IMR-90 (cell line): ENCODE results near the gene ACE2. TPM values are rescaled to one million over a fixed set of nuclear protein-coding genes. Genes with fewer than 3 reads are reported as not detected.

Experiments
- ATAC-seq: fragments of 200-7000 bp; cut with Tn5 transposase; 2 replicates; pipeline ENCODE4 v1.9.1; 2020; ENCODE audit warnings: low read depth, mild to moderate bottlenecking, moderate library complexity
- BruUV-seq: library from RNA; stranded (reverse); fragments of 400-500 nt; replicated peaks from 2 replicates; lab custom pipeline; 2021; lab: Mats Ljungman, UMichigan
- CTCF ChIA-PET: fragments of 300-600 bp; formaldehyde crosslinking; extraction: SDS; loops from one replicate; lab custom pipeline; 2021; ENCODE audit warnings: antibody characterized with exemption; lab: Yijun Ruan, JAX
- POLR2A ChIA-PET: fragments of 300-600 bp; sonication (Branson Sonifier 250); formaldehyde crosslinking; loops from one replicate; lab custom pipeline; 2022; ENCODE audit warnings: antibody characterized with exemption; ENCODE audit not compliant: unreplicated experiment; lab: Charles Lee
- DNase-seq: peaks from one replicate; pipeline ENCODE4 v3.0.0; 2013
- H2AFZ ChIP-seq: replicated peaks from 2 replicates; pipeline ENCODE3; 2013; ENCODE audit warnings: low read length, mild to moderate bottlenecking; ENCODE audit not compliant: poor library complexity
- H2AK5ac ChIP-seq: 2 replicates; pipeline ENCODE4 v1.6.1; 2013; ENCODE audit warnings: low read depth, low read length, inconsistent platforms
- H2AK9ac ChIP-seq: replicated peaks from 2 replicates; pipeline ENCODE3; 2013; ENCODE audit warnings: mild to moderate bottlenecking, low read depth, low read length, moderate library complexity; ENCODE audit not compliant: poor library complexity
- H2BK120ac ChIP-seq: 2 replicates; pipeline ENCODE4 v1.6.1; 2013; ENCODE audit warnings: low read depth, low read length, inconsistent platforms
- H2BK15ac ChIP-seq: 3 replicates; pipeline ENCODE4 v1.6.1; 2013; ENCODE audit warnings: low read depth, low read length, inconsistent platforms
- H2BK20ac ChIP-seq: 2 replicates; pipeline ENCODE4 v1.6.1; 2013; ENCODE audit warnings: low read depth, mild to moderate bottlenecking, inconsistent platforms, low read length, moderate library complexity
- H2BK5ac ChIP-seq: 2 replicates; pipeline ENCODE4 v1.6.1; 2013; ENCODE audit warnings: mild to moderate bottlenecking, low read depth, low read length, inconsistent platforms; ENCODE audit not compliant: poor library complexity, severe bottlenecking
- H3K14ac ChIP-seq: replicated peaks from 2 replicates; pipeline ENCODE4 v1.6.1; 2013; ENCODE audit warnings: low read depth, low read length, inconsistent platforms
- H3K18ac ChIP-seq: 2 replicates; pipeline ENCODE4 v1.6.1; 2013; ENCODE audit warnings: low read depth, low read length, control low read depth
- H3K23ac ChIP-seq: 2 replicates; pipeline ENCODE4 v1.6.1; 2013; ENCODE audit warnings: low read depth, low read length, inconsistent platforms
- H3K27ac ChIP-seq: 2 replicates; pipeline ENCODE4 v1.5.1; 2013; ENCODE audit warnings: mild to moderate bottlenecking, control low read depth, low read length; ENCODE audit not compliant: insufficient read depth
- H3K27me3 ChIP-seq: 2 replicates; pipeline ENCODE4 v1.6.1; 2013; ENCODE audit warnings: low read length; ENCODE audit not compliant: control insufficient read depth, insufficient read depth
- H3K36me3 ChIP-seq: 2 replicates; pipeline ENCODE4 v1.6.1; 2013; ENCODE audit warnings: low read length, mixed read lengths; ENCODE audit not compliant: control insufficient read depth, insufficient read depth
- H3K4ac ChIP-seq: 2 replicates; pipeline ENCODE4 v1.6.1; 2013; ENCODE audit warnings: low read depth, low read length, inconsistent platforms
- H3K4me1 ChIP-seq: 2 replicates; pipeline ENCODE4 v1.6.1; 2013; ENCODE audit warnings: low read length, mixed read lengths; ENCODE audit not compliant: control insufficient read depth, insufficient read depth
- H3K4me2 ChIP-seq: 2 replicates; pipeline ENCODE4 v1.6.1; 2013; ENCODE audit warnings: low read depth, mild to moderate bottlenecking, control low read depth, low read length, moderate library complexity
- H3K4me3 ChIP-seq: 2 replicates; pipeline ENCODE4 v1.5.1; 2013; ENCODE audit warnings: low read depth, mild to moderate bottlenecking, control low read depth, low read length, moderate library complexity; ENCODE audit not compliant: insufficient read depth
- H3K56ac ChIP-seq: 2 replicates; pipeline ENCODE4 v1.6.1; 2013; ENCODE audit warnings: low read length, inconsistent platforms; ENCODE audit not compliant: insufficient read depth; ENCODE audit errors: extremely low read depth
- H3K79me1 ChIP-seq, 2 experiments: 2 replicates each; pipeline ENCODE4 v1.6.1; 2013; ENCODE audit warnings: low read length in 2 of 2, inconsistent platforms in 1 of 2, low read depth in 1 of 2
- H3K9ac ChIP-seq: 2 replicates; pipeline ENCODE4 v1.6.1; 2013; ENCODE audit warnings: low read depth, low read length, control low read depth
- H3K9me1 ChIP-seq: 2 replicates; pipeline ENCODE4 v1.6.1; 2013; ENCODE audit warnings: low read length, inconsistent platforms; ENCODE audit not compliant: insufficient read depth
- H3K9me3 ChIP-seq: 2 replicates; pipeline ENCODE4 v1.6.1; 2013; ENCODE audit warnings: low read length; ENCODE audit not compliant: control insufficient read depth, insufficient read depth
- H4K20me1 ChIP-seq: 2 replicates; pipeline ENCODE4 v1.6.1; 2013; ENCODE audit warnings: low read length, inconsistent platforms; ENCODE audit not compliant: insufficient read depth
- H4K5ac ChIP-seq: 2 replicates; pipeline ENCODE4 v1.6.1; 2013; ENCODE audit warnings: mild to moderate bottlenecking, low read depth, low read length, control low read depth
- H4K8ac ChIP-seq, 2 experiments: 2 replicates each; pipeline ENCODE4 v1.6.1; 2013; ENCODE audit warnings: low read depth in 2 of 2, low read length in 2 of 2, control low read depth in 1 of 2, inconsistent platforms in 1 of 2
- H4K91ac ChIP-seq: 2 replicates; pipeline ENCODE4 v1.6.1; 2013; ENCODE audit warnings: low read depth, low read length, inconsistent platforms; ENCODE audit not compliant: insufficient read depth
- BHLHE40 ChIP-seq: fragments of 150-350 bp; IDR thresholded peaks from 2 replicates; pipeline ENCODE4 v1.6.1; 2016; ENCODE audit warnings: mild to moderate bottlenecking, low read depth, low read length
- CEBPB ChIP-seq: IDR thresholded peaks from 2 replicates; pipeline ENCODE4 v1.6.1; 2012; ENCODE audit warnings: low read depth, low read length, improper control_type of control experiment
- CHD1 ChIP-seq: IDR thresholded peaks from 2 replicates; pipeline ENCODE4 v1.6.1; 2012; ENCODE audit warnings: low read depth, low read length, improper control_type of control experiment
- CTCF ChIP-seq: conservative IDR thresholded peaks from 2 replicates; pipeline ENCODE4 v1.5.1; 2012; ENCODE audit warnings: mild to moderate bottlenecking, low read depth, low read length, improper control_type of control experiment
- ELK1 ChIP-seq: fragments of 150-350 bp; IDR thresholded peaks from 2 replicates; pipeline ENCODE4 v1.6.1; 2016; ENCODE audit warnings: low read depth, mild to moderate bottlenecking, low read length, moderate library complexity, borderline replicate concordance
- FOS ChIP-seq: fragments of 150-350 bp; IDR thresholded peaks from 2 replicates; pipeline ENCODE4 v1.6.1; 2016; ENCODE audit warnings: low read depth, low read length
- MAFK ChIP-seq: IDR thresholded peaks from 2 replicates; pipeline ENCODE4 v1.6.1; 2012; ENCODE audit warnings: low read depth, low read length, improper control_type of control experiment
- MAZ ChIP-seq: IDR thresholded peaks from 2 replicates; pipeline ENCODE4 v1.6.1; 2012; ENCODE audit warnings: low read depth, mild to moderate bottlenecking, low read length, improper control_type of control experiment, moderate library complexity, borderline replicate concordance
- MXI1 ChIP-seq: IDR thresholded peaks from 2 replicates; pipeline ENCODE4 v1.6.1; 2012; ENCODE audit warnings: low read depth, mild to moderate bottlenecking, low read length, moderate library complexity, borderline replicate concordance
- NFE2L2 ChIP-seq: fragments of 150-350 bp; IDR thresholded peaks from 2 replicates; pipeline ENCODE4 v1.6.1; 2016; ENCODE audit warnings: low read depth, mild to moderate bottlenecking, low read length
- POLR2A ChIP-seq: IDR thresholded peaks from 2 replicates; pipeline ENCODE4 v1.6.1; 2012; ENCODE audit warnings: mild to moderate bottlenecking, low read depth, low read length
- RAD21 ChIP-seq: IDR thresholded peaks from 2 replicates; pipeline ENCODE4 v1.6.1; 2012; ENCODE audit warnings: low read length, improper control_type of control experiment
- RCOR1 ChIP-seq: IDR thresholded peaks from 2 replicates; pipeline ENCODE4 v1.6.1; 2012; ENCODE audit warnings: mild to moderate bottlenecking, low read length, improper control_type of control experiment; ENCODE audit not compliant: insufficient replicate concordance
- RFX5 ChIP-seq: IDR thresholded peaks from 2 replicates; pipeline ENCODE4 v1.8.0; 2012; ENCODE audit warnings: low read depth, mild to moderate bottlenecking, low read length, moderate library complexity
- SMC3 ChIP-seq: fragments of 150-350 bp; IDR thresholded peaks from 2 replicates; pipeline ENCODE4 v1.6.1; 2016; ENCODE audit warnings: low read depth, mild to moderate bottlenecking, antibody characterized with exemption, low read length, moderate library complexity
- USF2 ChIP-seq: fragments of 150-350 bp; IDR thresholded peaks from 2 replicates; pipeline ENCODE4 v1.6.1; 2017; ENCODE audit warnings: mild to moderate bottlenecking, antibody characterized with exemption, low read length, low read depth
- WGBS, 2 experiments: methylation state at CpG; one replicate each; pipeline versions ENCODE4 v1.1.5 to v1.1.7; 2013; ENCODE audit warnings: missing lambda C conversion rate in 2 of 2; ENCODE audit not compliant: insufficient read length in 1 of 2; ENCODE audit errors: extremely low coverage in 2 of 2; 5-methylcytosine and 5-hydroxymethylcytosine counted together
- dilution Hi-C: fragments of 300-500 bp; cut with HindIII; formaldehyde crosslinking; loops from one replicate; pipeline ENCODE4 v1.14.3; 2018; ENCODE audit warnings: low sequenced_read_pairs; ENCODE audit not compliant: unreplicated experiment
- in situ Hi-C: fragments of 300-500 bp; cut with MboI; formaldehyde crosslinking; loops from 3 replicates; pipeline ENCODE4 v1.14.3; 2019; ENCODE audit warnings: low sequenced_read_pairs, inconsistent platforms, mixed read lengths
- intact Hi-C: fragments of 100-400 bp; cut with micrococcal nuclease; formaldehyde crosslinking; loops from 2 replicates; pipeline ENCODE4 v1.10.0; 2022
- polyA plus RNA-seq, 3 experiments: library from polyadenylated mRNA; depleted of rRNA; stranded (reverse); fragments of >200 nt; gene quantifications; 2 replicates each; pipeline ENCODE4 v1.2.3, GENCODE V29; 2012; ENCODE audit warnings: low replicate concordance in 1 of 3
- total RNA-seq: library from RNA; depleted of rRNA; stranded (reverse); fragments of >200 nt; gene quantifications from 2 replicates; pipeline ENCODE4 v1.2.3, GENCODE V29; 2012

The ACE2 gene
- total and polyA plus RNA-seq, 2 of the 4 experiments (the other 2 are of a cell fraction), result not detected

- CTCF ChIA-PET, result no interaction called here
- H4K8ac ChIP-seq, result no peak overlapping the region
- H4K5ac ChIP-seq, result no peak overlapping the region
Observed at GRCh38 chrX:15570145-15570544, 30.6 kb downstream of the ACE2 start.

More at GRCh38 chrX:15570145-15570544, 30.6 kb downstream of the ACE2 start:
- Histone ChIP-seq H3K18ac (no peak overlapping the region), H2AFZ (no peak overlapping the region), H2BK20ac (no peak overlapping the region), H3K27ac (no peak overlapping the region), H2AK9ac (no peak overlapping the region), H3K4me1 (no peaks in the 10 kb centered on the region), H3K79me1 (no peaks in the 10 kb centered on the region), H3K56ac (no peak overlapping the region), H3K9me3 (no peaks in the 10 kb centered on the region), H3K27me3 (peaks cover 19% of the 10 kb centered on the region), H4K20me1 (no peaks in the 10 kb centered on the region), H3K4me3 (no peak overlapping the region), H3K9ac (no peak overlapping the region), H3K23ac (no peak overlapping the region), H2BK120ac (no peak overlapping the region), H4K91ac (no peak overlapping the region), H3K4me2 (no peak overlapping the region), H2AK5ac (no peak overlapping the region), H3K36me3 (no peaks in the 10 kb centered on the region), H3K9me1 (no peaks in the 10 kb centered on the region), H3K4ac (no peak overlapping the region), H2BK15ac (no peak overlapping the region), H2BK5ac (no peak overlapping the region), H3K14ac (no peak overlapping the region)
- ATAC-seq (no peak), DNase-seq (no peak)
- no CpG with 5 or more reads among the region's 1 CpG for WGBS, 2 experiments
- no TSS peak for BruUV-seq
- TF ChIP-seq MAZ, result no peak
- TF ChIP-seq RAD21, result no peak
- TF ChIP-seq ELK1, result no peak
- TF ChIP-seq MXI1, result no peak
- TF ChIP-seq MAFK, result no peak
- no peak for TF ChIP-seq RCOR1
- TF ChIP-seq CEBPB, result no peak
- no peak for TF ChIP-seq SMC3
- TF ChIP-seq BHLHE40, result no peak
- no peak for TF ChIP-seq CTCF
- no peak for TF ChIP-seq NFE2L2
- no peak for TF ChIP-seq RFX5
- no peak for TF ChIP-seq CHD1
- no peak for TF ChIP-seq FOS
- TF ChIP-seq USF2, result no peak
- TF ChIP-seq POLR2A, result no peak
- intact Hi-C loops (no loop called here), dilution Hi-C loops (no loop called here), in situ Hi-C loops (no loop called here)
- POLR2A ChIA-PET, result no interaction called here
